Esophagus muscularis mucosa (tissue), 4 donors: ENCODE results near the gene SEPTIN2. TPM values are rescaled to one million over a fixed set of nuclear protein-coding genes. Genes with fewer than 3 reads are reported as not detected.

Experiments used
- DNase-seq: peaks from one replicate; pipeline ENCODE4 v3.0.0-alpha.2; 2017; ENCODE audit errors: extremely low spot score
- H3K27ac ChIP-seq, 4 donors: fragments of 200-600 bp; sonication (generic); replicated peaks in 1 of 4; 1 replicate in 3 of 4; 2 replicates in 1 of 4; pipeline ENCODE4 v1.5.1; 2016 to 2019; ENCODE audit warnings: mild to moderate bottlenecking in 1 of 4
- H3K27me3 ChIP-seq, 4 donors: fragments of 200-600 bp; sonication (generic); one replicate each; pipeline versions ENCODE4 v1.5.1 to v1.6.0; 2016 to 2019
- H3K36me3 ChIP-seq, 4 donors: fragments of 200-600 bp; sonication (generic); one replicate each; pipeline ENCODE4 v1.5.1; 2016 to 2019
- H3K4me1 ChIP-seq, 4 donors: fragments of 200-600 bp; sonication (generic); one replicate each; pipeline ENCODE4 v1.5.1; 2016 to 2019
- H3K4me3 ChIP-seq, 4 donors: fragments of 200-600 bp; sonication (generic); 1 replicate in 2 of 4; 2 replicates in 2 of 4; pipeline ENCODE4 v1.5.1; 2016 to 2019; ENCODE audit warnings: mild to moderate bottlenecking in 4 of 4, moderate library complexity in 1 of 4
- H3K9me3 ChIP-seq, 4 donors: fragments of 200-600 bp; sonication (generic); 1 replicate in 3 of 4; 2 replicates in 1 of 4; pipeline ENCODE4 v1.5.1; 2016 to 2019
- CTCF ChIP-seq, 3 experiments: fragments of 200-600 bp in 2 of 3; fragments of 450-650 bp in 1 of 3; sonication (generic) in 2 of 3; IDR thresholded peaks; one replicate each; pipeline ENCODE4 v1.5.1; 2017 to 2019; ENCODE audit warnings: antibody characterized with exemption in 3 of 3, mild to moderate bottlenecking in 2 of 3, moderate library complexity in 1 of 3
- EP300 ChIP-seq: sonication (generic); formaldehyde crosslinking; IDR thresholded peaks from one replicate; pipeline ENCODE4 v1.6.1; 2017; ENCODE audit warnings: antibody characterized with exemption
- POLR2A ChIP-seq: fragments of 450-650 bp; IDR thresholded peaks from one replicate; pipeline ENCODE4 v1.6.1; 2017; ENCODE audit warnings: antibody characterized with exemption, moderate library complexity, mild to moderate bottlenecking, low read depth
- POLR2AphosphoS5 ChIP-seq, 2 donors: sonication (generic); formaldehyde crosslinking; IDR thresholded peaks; one replicate each; pipeline ENCODE4 v1.6.1; 2017; ENCODE audit warnings: antibody characterized with exemption in 2 of 2
- WGBS: methylation state at CpG from one replicate; pipeline ENCODE4 v1.1.5; 2018; 5-methylcytosine and 5-hydroxymethylcytosine counted together
- intact Hi-C: fragments of 100-400 bp; cut with DNase I; formaldehyde crosslinking; loops from one replicate; pipeline ENCODE4 v1.15.1; 2023
- total RNA-seq, 4 donors: library from RNA; depleted of rRNA; stranded (reverse); fragments of >200 nt; gene quantifications; one replicate each; pipeline versions ENCODE4 v1.1.0 to v1.2.1, GENCODE V29; 2016

Gene SEPTIN2
- total RNA-seq, 4 donors from 2014 or later: 272 to 335 (median 284) TPM

- Histone ChIP-seq H3K9me3 (no peaks in the 10 kb centered on the region), H3K4me3 (no peak overlapping the region), H3K36me3 (peaks cover 15 to 43% (median 32%) of the 10 kb centered on the region in 4 donors), H3K4me1 (peaks cover 33 to 58% (median 49%) of the 10 kb centered on the region in 4 donors), H3K27me3 (no peaks in the 10 kb centered on the region), H3K27ac (no peak overlapping the region)
- intact Hi-C loops: loop anchor here (2.0 kb wide), 1 partner anchor 47 kb away; no protein-coding TSS in a partner anchor
- TF ChIP-seq POLR2A (no peak), EP300 (no peak), POLR2AphosphoS5 (IDR thresholded peaks at IDR 0.05) (no peak), CTCF (IDR thresholded peaks at IDR 0.05) (no peak)
- no peak for DNase-seq
- WGBS: 84% methylated on average over 10 of the region's 15 CpGs
Observed at GRCh38 chr2:241269707-241270520, 45.8 kb upstream of the SEPTIN2 start.

GRCh38 chr2:241270531-241270930 is 45.2 kb upstream of the SEPTIN2 start:
- TF ChIP-seq POLR2A: no peak
- no peak for TF ChIP-seq CTCF (IDR thresholded peaks at IDR 0.05)
- no peak for TF ChIP-seq POLR2AphosphoS5 (IDR thresholded peaks at IDR 0.05)
- TF ChIP-seq EP300: no peak
- H3K27me3 ChIP-seq: no peaks in the 10 kb centered on the region
- no peak for DNase-seq
- H3K9me3 ChIP-seq: no peaks in the 10 kb centered on the region
- H3K4me1 ChIP-seq: peaks cover 33 to 58% (median 49%) of the 10 kb centered on the region in 4 donors
- no peak overlapping the region for H3K27ac ChIP-seq
- intact Hi-C loops: loop anchor here (2.0 kb wide), 1 partner anchor 46 kb away; no protein-coding TSS in a partner anchor
- peaks cover 9 to 37% (median 25%) of the 10 kb centered on the region in 4 donors for H3K36me3 ChIP-seq
- peak overlapping the region in 3 of 4 donors; percentile 72 to 97 (median 95) for H3K4me3 ChIP-seq
- WGBS: 64% methylated on average over 4 of the region's 5 CpGs

GRCh38 chr2:241271706-241272302 is 43.9 kb upstream of the SEPTIN2 start:
- H3K36me3 ChIP-seq: peaks cover under 1 to 24% (median 14%) of the 10 kb centered on the region in 4 donors
- H3K27ac ChIP-seq: peak overlapping the region; percentile 90 to 99 (median 98)
- TF ChIP-seq EP300 (no peak), CTCF (IDR thresholded peaks at IDR 0.05) (no peak), POLR2AphosphoS5 (IDR thresholded peaks at IDR 0.05) (peak; percentile 58 to 88)
- peak overlapping the region; percentile 72 to 100 (median 96) for H3K4me3 ChIP-seq
- H3K4me1 ChIP-seq: peaks cover 33 to 58% (median 49%) of the 10 kb centered on the region in 4 donors
- intact Hi-C loops: loop anchor here (2.0 kb wide), 1 partner anchor 45 kb away; no protein-coding TSS in a partner anchor
- H3K9me3 ChIP-seq: no peaks in the 10 kb centered on the region
- under 1% methylated on average over 14 of the region's 37 CpGs for WGBS
- H3K27me3 ChIP-seq: no peaks in the 10 kb centered on the region
- peak; percentile 96 for DNase-seq

GRCh38 chr2:241272303-241273209 is 43.2 kb upstream of the SEPTIN2 start:
- Histone ChIP-seq H3K27ac (peak overlapping the region; percentile 90 to 99 (median 98)), H3K4me3 (peak overlapping the region; percentile 72 to 100 (median 96)), H3K9me3 (no peaks in the 10 kb centered on the region), H3K36me3 (peaks cover 0 to 17% (median 8%) of the 10 kb centered on the region in 4 donors), H3K27me3 (no peaks in the 10 kb centered on the region), H3K4me1 (peaks cover 33 to 53% (median 48%) of the 10 kb centered on the region in 4 donors)
- 5% methylated on average over 10 of the region's 102 CpGs for WGBS
- DNase-seq: peak; percentile 94
- TF ChIP-seq CTCF (IDR thresholded peaks at IDR 0.05): peak in 1 of 3 experiments; percentile 8
- TF ChIP-seq POLR2A: no peak
- TF ChIP-seq EP300: no peak
- peak; percentile 66 to 85 for TF ChIP-seq POLR2AphosphoS5 (IDR thresholded peaks at IDR 0.05)
- intact Hi-C loops: no loop called here
